ENCODE results near the gene CAMTA1.

CAMTA1 gene

GRCh38 chr1:7710859-7711258 is 925.6 kb downstream of the CAMTA1 start:
- no peak overlapping the region for H3K4me3 ChIP-seq (ENCODE audit: low read length)
- no peak for DNase-seq (ENCODE audit: low read depth)
- no peak for TF ChIP-seq CTCF (IDR thresholded peaks at IDR 0.05; ENCODE audit: insufficient read depth, low read depth, low read length, missing control alignments)

GRCh38 chr1:7712731-7713323 is 927.6 kb downstream of the CAMTA1 start:
- TF ChIP-seq CTCF (IDR thresholded peaks at IDR 0.05; ENCODE audit: insufficient read depth, low read depth, low read length, missing control alignments), result no peak
- no peak for DNase-seq (ENCODE audit: low read depth)
- H3K4me3 ChIP-seq (ENCODE audit: low read length), result no peak overlapping the region

- no peak for DNase-seq (ENCODE audit: low read depth)
- no peak overlapping the region for H3K4me3 ChIP-seq (ENCODE audit: low read length)
- no peak for TF ChIP-seq CTCF (IDR thresholded peaks at IDR 0.05; ENCODE audit: insufficient read depth, low read depth, low read length, missing control alignments)
Measured at GRCh38 chr1:7716506-7716905, 931.3 kb downstream of the CAMTA1 start.

- no peak overlapping the region for H3K4me3 ChIP-seq (ENCODE audit: low read length)
- no peak for DNase-seq (ENCODE audit: low read depth)
- TF ChIP-seq CTCF (IDR thresholded peaks at IDR 0.05; ENCODE audit: insufficient read depth, low read depth, low read length, missing control alignments), result no peak
Measured at GRCh38 chr1:7717748-7718368, 932.6 kb downstream of the CAMTA1 start.

GRCh38 chr1:7719468-7720094 is 934.3 kb downstream of the CAMTA1 start:
- H3K4me3 ChIP-seq (ENCODE audit: low read length), result no peak overlapping the region
- no peak for TF ChIP-seq CTCF (IDR thresholded peaks at IDR 0.05; ENCODE audit: insufficient read depth, low read depth, low read length, missing control alignments)
- no peak for DNase-seq (ENCODE audit: low read depth)

GRCh38 chr1:7721940-7722669 is 936.9 kb downstream of the CAMTA1 start:
- H3K4me3 ChIP-seq (ENCODE audit: low read length), result no peak overlapping the region
- TF ChIP-seq CTCF (IDR thresholded peaks at IDR 0.05; ENCODE audit: insufficient read depth, low read depth, low read length, missing control alignments), result no peak
- DNase-seq (ENCODE audit: low read depth), result no peak

Data from epithelial cell of esophagus (primary cell).